NOMO-1 (cell line): ENCODE measurements around the gene HS6ST3.
"Not testable (repeated sequence)": the region's sequence is repeated elsewhere in the genome, so short reads cannot be mapped to it uniquely, and the experiment has no call there.

Experiments used
- DNase-seq, 2 experiments: peaks; one replicate each; lab custom pipeline; 2025; ENCODE audit not compliant: unreplicated experiment in 2 of 2; lab: John Stamatoyannopoulos, UW

Gene HS6ST3

DNA sequence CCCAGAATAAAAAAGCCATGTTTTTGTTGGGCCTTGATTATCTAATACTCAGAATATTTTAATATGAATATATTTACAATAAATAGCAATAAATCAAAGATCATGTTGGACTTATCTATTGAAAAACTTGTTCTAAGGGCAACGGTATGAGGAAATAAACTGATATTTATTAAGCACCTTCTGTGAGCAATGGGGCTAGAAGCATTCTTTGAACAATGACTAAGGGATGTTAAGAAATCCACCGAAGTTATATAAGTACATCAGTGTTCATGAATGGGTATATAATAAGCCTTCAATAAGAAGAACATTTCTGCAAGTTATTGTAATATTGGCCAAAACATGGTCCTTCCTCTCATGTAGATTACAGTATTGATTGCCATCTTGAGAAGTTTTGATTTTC lies 682.5 kb downstream of the HS6ST3 start:
- no peak for DNase-seq

DNA sequence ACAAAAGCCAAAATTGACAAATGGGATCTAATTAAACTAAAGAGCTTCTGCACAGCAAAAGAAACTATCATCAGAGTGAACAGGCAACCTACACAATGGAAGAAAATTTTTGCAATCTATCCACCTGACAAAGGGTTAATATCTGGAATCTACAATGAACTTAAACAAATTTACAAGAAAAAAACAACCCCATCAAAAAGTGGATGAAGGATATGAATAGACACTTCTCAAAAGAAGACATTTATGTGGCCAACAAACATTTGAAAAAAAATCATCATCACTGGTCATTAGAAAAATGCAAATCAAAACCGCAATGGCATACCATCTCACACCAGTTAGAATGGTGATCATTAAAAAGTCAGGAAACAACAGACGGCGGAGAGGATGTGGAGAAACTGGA lies 688.4 kb downstream of the HS6ST3 start:
- DNase-seq = not testable (repeated sequence)

DNA sequence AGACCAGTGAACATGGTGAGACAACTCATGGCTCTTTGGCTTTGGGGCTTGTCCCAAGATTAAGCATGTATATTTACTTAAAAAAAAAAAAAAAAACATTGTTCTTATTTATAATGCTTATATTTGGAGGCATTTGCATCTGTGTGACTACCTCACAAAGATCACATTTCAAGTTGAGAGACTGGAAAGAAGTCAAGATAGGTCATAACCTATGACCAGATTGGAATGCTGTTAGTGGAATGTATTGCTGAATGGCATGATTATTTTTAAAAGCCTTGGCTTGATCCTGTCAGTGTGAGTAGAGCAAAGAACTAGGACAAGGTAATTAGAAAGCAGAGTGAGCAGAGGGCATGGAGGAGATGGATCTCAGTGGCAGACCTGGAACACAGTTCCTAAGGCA lies 689.8 kb downstream of the HS6ST3 start:
- no peak for DNase-seq

DNA sequence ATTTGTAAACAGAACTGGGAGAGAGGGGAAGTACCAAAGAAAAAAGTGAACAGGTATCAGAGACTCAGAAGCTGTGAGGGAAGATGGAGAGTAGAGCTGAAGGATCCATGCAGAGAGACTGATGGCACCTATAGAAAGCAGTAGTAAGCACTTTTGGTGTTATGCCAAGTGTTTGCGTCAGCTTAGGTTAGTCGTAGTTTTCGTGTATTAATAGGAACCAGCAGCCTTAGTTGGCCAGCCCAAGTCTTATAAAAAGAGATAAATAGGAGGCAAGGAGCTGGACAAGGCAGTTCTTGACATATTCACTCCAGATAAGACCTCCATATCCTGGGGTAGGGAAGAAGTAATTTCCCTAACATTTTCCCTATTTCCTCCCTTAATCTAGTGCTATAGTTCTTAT lies 690.2 kb downstream of the HS6ST3 start:
- DNase-seq = no peak

DNA sequence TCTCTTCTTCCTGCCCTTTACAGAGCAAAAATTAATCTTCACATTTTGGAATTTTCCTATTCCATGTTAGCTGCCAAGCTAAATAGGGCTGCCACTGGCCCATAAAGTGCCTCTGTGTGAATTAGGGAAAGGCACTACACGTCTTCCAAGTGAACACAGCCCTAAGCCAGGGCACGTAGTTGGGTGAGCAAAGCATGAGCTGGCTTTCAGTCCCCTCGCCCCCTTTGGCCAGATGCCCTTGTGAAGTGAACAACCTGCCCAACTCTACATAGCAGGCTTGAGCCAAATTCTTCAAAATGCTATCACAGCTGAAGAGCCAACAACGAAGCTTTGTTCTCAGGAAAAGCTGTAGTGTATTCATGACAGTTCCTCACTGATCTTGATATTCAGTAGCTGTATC lies 691.2 kb downstream of the HS6ST3 start:
- no peak for DNase-seq

DNA sequence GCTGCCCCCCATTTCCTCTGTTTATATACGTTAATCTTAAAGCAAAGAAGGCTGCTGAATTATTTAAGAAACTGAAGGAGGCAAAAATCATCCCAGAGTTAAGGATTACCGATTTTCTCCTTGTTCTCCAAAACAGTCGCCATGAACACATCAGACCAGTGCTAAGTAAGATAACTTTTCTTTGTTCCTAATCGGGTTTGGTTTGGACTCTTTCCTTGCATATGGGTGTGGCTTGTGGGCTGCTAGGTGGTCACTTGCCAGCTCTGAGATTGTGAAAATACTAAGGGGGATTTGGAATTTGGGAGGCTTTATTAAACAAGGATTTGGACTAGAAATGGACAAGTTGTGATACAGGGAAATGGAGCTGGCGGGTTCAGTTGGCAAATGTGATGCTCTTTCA lies 692.3 kb downstream of the HS6ST3 start:
- no peak for DNase-seq

DNA sequence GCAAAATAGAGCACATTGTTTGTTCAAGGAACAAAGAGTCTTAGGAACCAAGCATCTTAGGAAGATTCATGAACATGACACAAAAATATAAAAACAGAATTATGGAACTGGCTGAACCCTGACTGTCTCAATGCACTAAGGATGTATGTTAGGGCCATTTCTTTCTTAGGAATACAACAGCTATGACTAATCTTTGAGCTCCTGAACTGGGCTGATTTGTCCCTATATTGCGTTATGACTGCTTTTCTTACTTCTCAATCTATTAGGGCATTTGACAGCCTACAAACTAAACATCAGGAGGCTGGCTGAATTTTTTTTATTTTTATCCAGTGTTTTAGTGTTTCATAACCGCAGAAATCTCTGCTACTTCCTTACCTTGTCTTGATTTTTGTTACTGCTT lies 693.1 kb downstream of the HS6ST3 start:
- no peak for DNase-seq

DNA sequence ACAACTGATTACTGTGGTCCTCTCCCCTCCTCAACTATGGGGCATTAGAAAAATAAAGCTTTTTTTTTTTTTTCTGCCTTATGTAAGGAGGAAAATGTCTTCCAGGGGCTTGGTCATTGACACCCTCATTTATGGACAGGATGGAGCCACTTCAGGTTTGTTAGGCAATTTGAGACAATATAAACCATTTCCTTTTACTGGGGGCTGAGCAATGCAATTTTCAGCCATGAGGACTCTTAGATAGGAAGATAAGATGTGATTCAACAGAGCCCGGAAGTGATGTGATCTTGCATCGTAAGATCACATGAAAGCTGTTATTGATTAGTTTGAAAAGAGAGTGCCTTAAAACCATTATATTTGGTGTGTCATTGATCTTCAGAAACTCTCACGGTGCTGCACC lies 693.6 kb downstream of the HS6ST3 start:
- DNase-seq = no peak

DNA sequence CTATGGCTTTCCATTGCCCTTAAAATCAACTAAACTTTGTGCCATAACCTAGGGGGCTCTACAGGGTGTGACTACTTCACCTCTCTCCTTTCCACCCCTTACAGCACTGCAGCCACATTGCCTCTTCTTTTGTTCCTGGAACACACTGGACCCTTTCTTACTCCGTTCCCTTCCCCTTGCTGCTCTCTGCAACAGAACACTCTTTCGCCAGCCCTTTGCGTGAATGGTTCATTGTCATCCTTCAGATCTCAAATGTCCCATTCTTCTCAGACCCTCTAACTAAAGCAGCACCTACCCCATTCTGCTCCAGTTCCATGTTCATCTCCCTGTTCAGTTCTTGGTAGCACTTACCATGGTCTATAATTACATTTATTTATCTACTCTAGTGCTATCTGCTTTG lies 696.1 kb downstream of the HS6ST3 start:
- DNase-seq = no peak

DNA sequence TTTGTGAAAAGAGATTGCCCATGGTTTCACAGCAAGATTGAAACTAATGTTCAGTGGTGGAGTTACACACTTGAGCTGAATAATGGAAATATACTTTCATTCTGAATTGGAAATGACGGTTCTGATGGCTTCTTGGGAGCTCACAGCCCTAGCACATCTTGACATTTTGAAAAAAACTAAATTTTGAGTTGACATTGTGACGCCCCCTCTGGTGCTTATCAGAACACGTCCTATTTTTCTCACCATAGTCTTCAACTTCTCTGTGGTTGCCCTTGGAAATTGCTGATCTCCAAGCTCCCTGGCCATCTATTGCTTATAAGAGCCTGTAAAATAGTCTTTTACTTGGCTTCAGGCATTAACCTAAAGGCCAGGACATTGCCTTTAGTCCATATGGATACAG lies 702.3 kb downstream of the HS6ST3 start:
- no peak for DNase-seq

DNA sequence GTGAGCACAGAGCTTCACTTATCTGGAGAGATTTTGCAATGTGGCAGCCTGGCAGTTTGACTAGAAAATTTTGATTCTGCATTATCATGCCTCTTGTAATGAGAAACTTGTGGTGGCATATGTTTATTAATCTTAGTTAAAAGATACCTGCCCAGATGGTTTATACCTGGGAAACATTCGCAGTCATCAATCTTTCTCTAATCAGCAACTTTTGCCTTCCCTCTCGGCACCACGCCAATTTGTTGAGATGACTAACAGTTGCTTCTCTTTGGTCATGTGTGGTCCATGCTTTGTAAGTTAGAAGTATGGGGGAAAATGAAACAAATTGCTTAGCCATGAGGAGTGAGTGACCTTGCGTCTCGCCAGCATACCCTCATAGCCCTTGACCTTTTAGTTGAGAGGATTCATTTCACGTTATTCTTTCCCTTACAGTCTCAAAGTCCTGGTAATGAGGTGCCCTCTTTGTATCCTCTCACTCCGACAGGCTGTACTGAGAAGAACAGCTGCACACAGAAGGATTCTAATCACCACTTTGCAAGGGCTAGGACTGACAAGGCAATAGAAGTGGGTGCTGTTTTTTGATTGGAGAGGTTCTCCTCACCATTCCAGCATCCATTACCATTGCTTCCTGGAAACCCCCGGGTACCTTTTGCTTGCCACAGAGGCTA lies 703.0 kb downstream of the HS6ST3 start:
- no peak for DNase-seq

DNA sequence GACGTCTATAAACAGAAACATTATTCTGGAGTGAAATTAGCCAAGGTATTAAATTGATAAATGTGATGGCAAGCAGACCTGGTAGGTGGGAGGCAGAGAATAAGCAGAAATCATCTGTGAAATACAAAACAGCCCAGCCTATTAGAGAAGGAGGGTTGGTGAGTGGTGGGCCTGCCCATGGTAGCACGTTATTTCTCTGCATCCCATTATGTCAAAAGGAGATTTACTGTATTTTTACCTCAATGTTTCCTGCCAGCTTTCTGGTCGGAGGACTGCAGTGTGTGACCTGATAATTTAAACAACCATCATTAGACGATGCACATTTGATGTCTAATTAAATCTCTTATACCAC lies 703.5 kb downstream of the HS6ST3 start:
- DNase-seq = no peak

DNA sequence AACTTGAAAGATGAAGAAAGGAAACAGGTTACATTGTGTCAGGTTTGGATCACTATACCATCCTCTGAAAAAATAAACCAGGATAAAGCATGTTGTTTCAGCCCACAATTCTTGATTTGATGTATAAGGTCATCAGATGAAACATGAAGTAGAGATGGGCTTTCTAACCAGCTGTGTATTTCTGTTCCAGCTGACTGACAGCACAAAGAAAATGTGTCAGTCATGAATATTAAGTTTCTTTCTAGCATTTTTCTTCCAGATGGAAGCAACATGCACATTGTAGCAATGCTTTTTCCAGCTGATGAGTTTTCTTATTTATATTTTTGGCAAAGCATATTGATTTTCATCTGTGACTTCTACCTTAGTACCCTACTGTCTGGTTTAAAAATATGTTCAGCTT lies 704.8 kb downstream of the HS6ST3 start:
- no peak for DNase-seq

DNA sequence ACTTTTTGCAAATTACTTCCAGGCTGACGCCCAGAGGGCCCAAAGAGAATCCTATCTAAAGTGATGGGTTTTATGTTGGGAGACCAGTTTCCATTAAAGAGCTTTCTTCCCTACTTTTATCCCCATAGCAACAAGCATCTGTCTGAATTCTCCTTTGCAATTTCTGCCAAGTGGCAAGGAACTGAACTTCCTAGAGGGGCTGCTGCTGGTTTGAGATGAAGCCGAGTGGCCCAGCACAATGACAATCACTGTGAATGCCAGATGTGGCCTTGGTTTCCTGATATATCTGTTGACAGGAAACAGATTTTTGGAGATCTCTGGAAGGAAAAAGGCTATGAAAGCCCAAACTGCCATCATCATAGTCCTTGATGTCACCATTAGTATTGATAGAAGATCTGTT lies 705.8 kb downstream of the HS6ST3 start:
- no peak for DNase-seq

DNA sequence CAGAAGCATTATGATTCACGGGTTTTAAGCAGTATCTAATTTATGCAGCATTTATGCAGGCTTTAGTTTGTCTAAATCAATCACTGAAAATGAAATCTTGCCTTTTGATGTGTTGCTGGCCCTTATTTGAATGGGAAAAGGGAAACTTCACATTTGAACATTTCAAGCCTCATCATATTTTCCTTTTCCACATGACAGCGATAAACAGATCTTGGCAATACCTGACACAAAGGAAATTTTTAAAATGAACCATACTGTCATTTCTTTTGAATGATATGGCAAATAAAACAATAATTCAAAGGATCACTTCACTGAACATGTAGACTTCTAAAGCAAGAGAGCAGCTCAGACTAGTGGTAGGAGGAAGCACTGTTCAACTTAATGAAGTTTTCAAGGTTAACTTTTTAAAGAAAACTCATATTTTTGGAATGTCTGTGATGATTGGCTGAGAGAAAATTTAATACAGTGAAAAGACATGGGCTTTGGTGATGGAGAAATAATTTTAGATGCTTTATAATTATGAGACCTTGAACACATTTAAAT lies 706.3 kb downstream of the HS6ST3 start:
- no peak for DNase-seq

DNA sequence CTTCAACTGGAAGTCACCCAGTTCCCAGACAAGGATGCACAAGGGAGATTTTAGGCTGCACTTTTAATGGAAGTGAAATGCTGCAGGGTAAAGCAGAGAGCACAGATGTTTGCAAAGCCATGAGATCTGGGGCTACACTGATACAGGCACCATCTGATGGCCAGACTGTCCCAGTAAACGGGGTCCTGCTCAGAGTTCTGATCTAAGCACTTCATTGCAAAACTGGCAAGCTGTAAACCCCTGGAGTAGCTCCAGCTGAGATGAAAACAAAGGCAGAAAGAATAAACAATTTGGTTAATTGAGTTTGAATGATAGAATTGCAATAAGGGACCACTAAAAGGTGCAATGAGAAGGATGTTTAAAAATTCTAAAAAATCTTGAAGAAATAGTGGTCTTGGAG lies 707.2 kb downstream of the HS6ST3 start:
- no peak for DNase-seq

DNA sequence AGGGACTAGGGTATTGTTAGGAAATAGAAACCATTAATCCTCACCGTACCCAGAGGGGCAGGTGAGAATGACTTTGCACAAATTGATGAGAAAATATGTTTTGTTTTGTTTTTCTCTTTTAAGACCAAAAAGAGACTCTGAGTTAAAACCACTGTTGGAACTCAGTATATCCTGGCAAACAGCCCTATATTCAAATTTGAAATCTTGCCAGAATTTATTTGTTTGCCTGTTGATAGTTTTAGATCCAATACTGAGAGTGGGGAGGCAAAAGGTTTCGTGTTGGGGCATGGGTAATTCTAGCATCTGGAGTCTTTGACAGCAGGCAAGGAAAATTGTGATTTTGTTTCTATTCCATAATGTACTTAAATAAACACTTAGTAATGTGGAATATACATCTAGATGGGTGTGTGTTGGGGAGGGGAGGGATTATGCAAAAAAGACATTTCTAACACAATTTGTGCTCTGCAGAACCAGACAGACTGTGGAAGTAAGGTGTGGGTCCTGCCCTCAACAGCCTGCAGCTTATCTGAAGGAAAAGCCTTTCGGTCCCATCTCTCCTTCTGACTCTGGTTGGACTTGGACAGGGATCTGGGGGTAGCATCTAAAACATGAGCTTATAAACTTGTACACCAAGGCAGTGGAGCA lies 713.7 kb downstream of the HS6ST3 start:
- no peak for DNase-seq

DNA sequence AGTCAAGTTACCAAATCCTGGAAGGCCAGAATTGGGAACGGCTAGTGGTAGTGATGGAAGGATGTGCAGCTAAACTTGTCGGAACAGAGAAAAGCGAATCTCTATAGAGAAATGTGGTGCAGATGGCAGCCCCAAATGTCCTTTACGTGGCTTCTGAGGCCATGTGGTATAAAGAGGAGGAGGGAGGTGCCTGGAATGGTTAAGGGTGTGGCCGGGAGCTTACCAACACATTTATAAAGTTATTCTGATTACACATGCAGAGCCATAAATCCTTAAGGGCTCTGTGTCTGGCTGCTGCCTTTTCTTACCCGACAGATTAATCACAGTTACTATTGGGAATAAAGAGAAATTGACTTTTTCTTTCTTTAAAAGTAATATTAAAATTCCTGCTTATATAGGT lies 714.3 kb downstream of the HS6ST3 start:
- no peak for DNase-seq

DNA sequence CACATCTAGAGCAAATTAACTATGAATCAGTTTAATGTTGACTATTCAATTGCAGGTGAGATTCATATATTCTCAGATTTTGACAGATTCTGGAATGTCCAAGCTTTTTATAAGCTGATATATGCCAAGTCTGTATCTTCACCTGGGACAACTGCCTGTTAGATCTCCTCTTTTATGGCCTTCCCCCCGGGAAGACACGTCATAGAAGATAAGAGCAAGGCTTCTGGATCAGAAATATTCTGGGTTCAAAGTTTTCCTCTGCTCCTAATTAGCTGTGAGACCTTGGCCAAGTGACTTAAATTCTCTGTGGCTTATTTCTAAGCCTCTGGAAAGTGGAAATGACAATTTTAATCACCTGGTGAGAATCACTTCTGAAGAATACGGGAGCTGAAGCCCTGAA lies 716.8 kb downstream of the HS6ST3 start:
- DNase-seq = no peak

DNA sequence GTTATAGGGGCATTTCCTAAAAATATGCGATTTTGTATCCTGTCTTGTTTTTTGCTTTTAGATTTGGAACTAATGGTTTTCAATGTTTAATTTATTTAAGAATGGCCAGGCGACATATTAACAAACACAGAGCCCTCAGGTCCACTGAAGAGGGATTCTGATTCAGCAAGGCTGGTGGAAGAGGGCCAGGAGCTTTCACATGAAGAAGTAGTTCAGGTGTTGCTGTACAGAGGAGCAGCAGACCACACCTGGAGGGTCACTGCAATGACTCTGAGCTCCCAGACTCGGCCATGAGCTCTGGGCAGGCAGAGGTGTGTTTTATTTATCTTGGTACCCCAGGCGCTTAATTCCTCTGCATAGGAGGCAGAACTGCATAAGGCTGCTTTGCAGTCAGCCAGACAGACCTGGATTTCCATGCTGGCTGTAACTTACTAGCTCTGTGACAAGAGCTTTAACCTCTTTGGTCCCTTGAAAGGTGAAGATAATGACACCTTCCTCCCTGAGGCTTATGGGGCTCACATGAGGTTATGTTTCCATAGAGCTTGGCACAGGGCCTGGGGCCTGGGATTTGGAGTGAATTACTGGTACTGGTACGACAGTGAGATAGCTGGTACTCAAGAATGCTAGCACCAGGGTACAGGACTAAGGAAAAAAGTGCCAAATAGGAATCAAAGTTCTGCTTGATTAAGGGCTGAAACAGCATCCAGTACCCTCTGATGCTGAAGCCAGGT lies 719.6 kb downstream of the HS6ST3 start:
- no peak for DNase-seq

DNA sequence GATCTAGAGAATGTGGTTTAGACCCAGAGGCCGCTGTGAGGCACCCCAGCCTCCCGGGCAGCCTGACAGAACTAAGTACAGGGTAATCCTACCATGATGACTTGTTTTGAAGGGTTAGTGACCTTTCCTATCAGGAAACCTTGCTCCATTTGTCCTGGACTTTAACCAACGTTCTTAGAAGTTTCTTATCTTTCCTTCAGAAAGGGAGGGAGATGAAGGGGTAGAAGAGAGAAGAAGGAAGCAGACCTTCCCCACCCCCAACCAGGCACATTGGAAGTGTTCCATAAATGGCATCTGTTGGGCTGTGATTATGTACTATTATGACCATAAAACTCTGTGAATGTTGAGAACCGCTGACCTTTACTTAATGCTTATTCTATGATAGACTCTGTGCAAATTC lies 720.2 kb downstream of the HS6ST3 start:
- no peak for DNase-seq

DNA sequence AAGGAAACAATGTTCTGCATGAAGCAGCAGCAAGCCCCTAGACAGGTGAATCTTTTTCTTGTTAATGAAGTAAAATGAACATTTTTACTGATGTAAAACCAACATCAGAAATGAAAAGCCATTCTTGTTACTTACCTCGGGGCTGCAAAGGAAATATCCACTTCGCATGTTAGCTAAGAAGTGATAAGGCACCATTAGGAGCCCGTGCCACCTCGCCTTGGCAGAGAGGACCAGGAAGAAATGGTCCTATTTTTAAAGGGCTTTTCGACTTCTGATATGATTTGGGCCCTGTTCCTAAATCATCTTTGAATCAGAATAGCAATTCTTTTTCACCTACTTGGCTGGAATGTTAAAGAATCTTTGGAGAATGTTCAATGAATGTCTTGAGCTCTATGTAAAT lies 721.1 kb downstream of the HS6ST3 start:
- DNase-seq = no peak
